H1 (cell line): ENCODE measurements around the gene GPRIN1.

Experiments used
- CHD1 ChIP-seq: IDR thresholded peaks from 2 replicates; pipeline ENCODE4 v1.6.1; 2012; ENCODE audit warnings: low read depth, low read length, improper control_type of control experiment
- CTCF ChIP-seq, 3 experiments: IDR thresholded peaks; 1 replicate in 2 of 3; 2 replicates in 1 of 3; pipeline versions ENCODE4 v1.5.1 to v1.6.1; 2011; ENCODE audit warnings: low read length in 3 of 3, mild to moderate bottlenecking in 3 of 3, inconsistent platforms in 2 of 3, low read depth in 1 of 3, moderate library complexity in 1 of 3; ENCODE audit not compliant: insufficient read depth in 1 of 3; ENCODE audit errors: control extremely low read depth in 1 of 3
- EP300 ChIP-seq, 2 experiments: IDR thresholded peaks; 1 replicate in 1 of 2; 2 replicates in 1 of 2; pipeline ENCODE4 v1.6.1; 2011 to 2012; ENCODE audit warnings: low read depth in 2 of 2, low read length in 2 of 2, mild to moderate bottlenecking in 2 of 2, borderline replicate concordance in 1 of 2, inconsistent platforms in 1 of 2, moderate library complexity in 1 of 2
- HDAC2 ChIP-seq, 2 experiments: fragments of 300-600 bp in 1 of 2; sonication (generic) in 1 of 2; IDR thresholded peaks; 2 replicates each; pipeline ENCODE4 v1.6.1; 2011 to 2012; ENCODE audit warnings: low read depth in 2 of 2, low read length in 2 of 2, mild to moderate bottlenecking in 2 of 2, moderate library complexity in 2 of 2, borderline replicate concordance in 1 of 2, inconsistent platforms in 1 of 2
- JUN ChIP-seq: IDR thresholded peaks from 2 replicates; pipeline ENCODE4 v1.6.1; 2011; ENCODE audit warnings: low read depth, mild to moderate bottlenecking, improper control_type of control experiment, low read length
- MAFK ChIP-seq: IDR thresholded peaks from 2 replicates; pipeline ENCODE4 v1.6.1; 2012; ENCODE audit warnings: low read depth, mild to moderate bottlenecking, improper control_type of control experiment, low read length
- POLR2A ChIP-seq, 2 experiments: IDR thresholded peaks; 1 replicate in 1 of 2; 2 replicates in 1 of 2; pipeline ENCODE4 v1.6.1; 2011; ENCODE audit warnings: low read depth in 2 of 2, low read length in 2 of 2, mild to moderate bottlenecking in 2 of 2; ENCODE audit errors: control extremely low read depth in 1 of 2
- POLR2AphosphoS5 ChIP-seq: IDR thresholded peaks from 2 replicates; pipeline ENCODE4 v1.6.1; 2011; ENCODE audit warnings: low read depth, low read length
- SIN3A ChIP-seq, 2 experiments: IDR thresholded peaks in 1 of 2; conservative IDR thresholded peaks in 1 of 2; 2 replicates each; pipeline ENCODE4 v1.6.1; 2011 to 2012; ENCODE audit warnings: low read length in 2 of 2, improper control_type of control experiment in 1 of 2, low read depth in 1 of 2, mild to moderate bottlenecking in 1 of 2
- TEAD4 ChIP-seq: IDR thresholded peaks from 2 replicates; pipeline ENCODE4 v1.6.1; 2012; ENCODE audit warnings: low read depth, low read length, inconsistent platforms, mixed read lengths
- ZNF274 ChIP-seq: IDR thresholded peaks from 2 replicates; pipeline ENCODE4 v1.7.0; 2012; ENCODE audit warnings: low read length, borderline replicate concordance; ENCODE audit errors: extremely low read depth
- TF ChIP-seq, protein P1 (sequence below): IDR thresholded peaks from 2 replicates; pipeline ENCODE4 v1.6.1; 2011; ENCODE audit warnings: low read length, improper control_type of control experiment
- TF ChIP-seq, protein P2 (sequence below): IDR thresholded peaks from 2 replicates; pipeline ENCODE4 v1.6.1; 2012; ENCODE audit warnings: inconsistent platforms

DNA sequence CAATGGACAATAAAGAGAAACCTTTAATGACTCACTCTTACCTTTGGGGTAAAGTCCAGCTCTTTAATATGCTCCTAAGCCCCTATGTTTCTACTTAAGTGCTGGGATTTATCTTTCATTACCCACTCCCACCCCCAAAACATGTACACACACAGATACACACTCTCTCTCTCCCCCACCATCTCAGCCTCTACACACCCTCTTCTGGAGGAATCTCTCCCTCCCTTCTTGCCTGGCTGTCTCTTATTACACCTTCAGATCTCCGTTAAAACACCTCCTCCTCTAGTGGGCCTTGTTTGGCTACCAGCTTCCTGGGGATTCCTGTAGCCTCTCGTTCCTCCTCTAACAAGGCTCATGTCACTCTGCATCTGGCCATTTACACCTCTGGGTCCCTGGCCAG lies 6.9 kb downstream of the GPRIN1 start:
- TF ChIP-seq MAFK (no peak), CTCF (IDR thresholded peaks at IDR 0.05; ENCODE audit: control extremely low read depth in 1 of 3, insufficient read depth in 1 of 3, low read depth in 1 of 3, low read length in 3 of 3) (no peak), TEAD4 (no peak), CHD1 (no peak), HDAC2 (IDR thresholded peaks at IDR 0.05; ENCODE audit: borderline replicate concordance in 1 of 2, low read depth in 2 of 2, low read length in 2 of 2) (no peak), POLR2A (IDR thresholded peaks at IDR 0.05; ENCODE audit: control extremely low read depth in 1 of 2, low read depth in 2 of 2, low read length in 2 of 2) (no peak), JUN (no peak), ZNF274 (no peak), EP300 (IDR thresholded peaks at IDR 0.05; ENCODE audit: borderline replicate concordance in 1 of 2, low read depth in 2 of 2, low read length in 2 of 2) (no peak), POLR2AphosphoS5 (no peak), SIN3A (conservative IDR thresholded peaks at IDR 0.05 in 1 of 2, IDR thresholded peaks at IDR 0.05 in 1 of 2; ENCODE audit: low read depth in 1 of 2, low read length in 2 of 2) (no peak)
- TF ChIP-seq, protein P1, sequence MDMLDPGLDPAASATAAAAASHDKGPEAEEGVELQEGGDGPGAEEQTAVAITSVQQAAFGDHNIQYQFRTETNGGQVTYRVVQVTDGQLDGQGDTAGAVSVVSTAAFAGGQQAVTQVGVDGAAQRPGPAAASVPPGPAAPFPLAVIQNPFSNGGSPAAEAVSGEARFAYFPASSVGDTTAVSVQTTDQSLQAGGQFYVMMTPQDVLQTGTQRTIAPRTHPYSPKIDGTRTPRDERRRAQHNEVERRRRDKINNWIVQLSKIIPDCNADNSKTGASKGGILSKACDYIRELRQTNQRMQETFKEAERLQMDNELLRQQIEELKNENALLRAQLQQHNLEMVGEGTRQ = no peak
- TF ChIP-seq, protein P2, sequence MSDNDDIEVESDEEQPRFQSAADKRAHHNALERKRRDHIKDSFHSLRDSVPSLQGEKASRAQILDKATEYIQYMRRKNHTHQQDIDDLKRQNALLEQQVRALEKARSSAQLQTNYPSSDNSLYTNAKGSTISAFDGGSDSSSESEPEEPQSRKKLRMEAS = no peak
